Retina (tissue), 1 donor: ENCODE measurements around the gene CAMTA1.
"Not testable (repeated sequence)": the region's sequence is repeated elsewhere in the genome, so short reads cannot be mapped to it uniquely, and the experiment has no call there.

Experiments
- DNase-seq: peaks from one replicate; pipeline ENCODE4 v3.0.0-alpha.2; 2016

Gene CAMTA1

GRCh38 chr1:7704214-7705047, 919.2 kb downstream of the CAMTA1 start:
- peak; percentile 95 for DNase-seq

- DNase-seq: peak; percentile 70
These were observed 920.0 kb downstream of the CAMTA1 start for GRCh38 chr1:7705048-7705907.

- no peak for DNase-seq
These were observed 920.6 kb downstream of the CAMTA1 start for GRCh38 chr1:7705908-7706216.

- no peak for DNase-seq
These were observed 922.3 kb downstream of the CAMTA1 start for GRCh38 chr1:7707527-7707926.

- not testable (repeated sequence) for DNase-seq
These were observed 922.8 kb downstream of the CAMTA1 start for GRCh38 chr1:7708065-7708464.

GRCh38 chr1:7710859-7711258, 925.6 kb downstream of the CAMTA1 start:
- no peak for DNase-seq

GRCh38 chr1:7712731-7713323, 927.6 kb downstream of the CAMTA1 start:
- no peak for DNase-seq

- DNase-seq: no peak
These were observed 931.3 kb downstream of the CAMTA1 start for GRCh38 chr1:7716506-7716905.

- DNase-seq: no peak
These were observed 932.6 kb downstream of the CAMTA1 start for GRCh38 chr1:7717748-7718368.

GRCh38 chr1:7719468-7720094, 934.3 kb downstream of the CAMTA1 start:
- no peak for DNase-seq

GRCh38 chr1:7721940-7722669, 936.9 kb downstream of the CAMTA1 start:
- DNase-seq: no peak

GRCh38 chr1:7722670-7723012, 937.4 kb downstream of the CAMTA1 start:
- no peak for DNase-seq

- DNase-seq: no peak
These were observed 941.4 kb downstream of the CAMTA1 start for GRCh38 chr1:7726623-7727022.

- peak; percentile 82 for DNase-seq
These were observed 942.7 kb downstream of the CAMTA1 start for GRCh38 chr1:7727809-7728471.

GRCh38 chr1:7729761-7730160, 944.5 kb downstream of the CAMTA1 start:
- no peak for DNase-seq

GRCh38 chr1:7732331-7732730, 947.1 kb downstream of the CAMTA1 start:
- no peak for DNase-seq

GRCh38 chr1:7733276-7733675, 948.0 kb downstream of the CAMTA1 start:
- no peak for DNase-seq

- DNase-seq: no peak
These were observed 952.8 kb downstream of the CAMTA1 start for GRCh38 chr1:7738044-7738443.

GRCh38 chr1:7743346-7743745, 958.1 kb downstream of the CAMTA1 start:
- peak; percentile 30 for DNase-seq

- DNase-seq: no peak
These were observed 959.6 kb downstream of the CAMTA1 start for GRCh38 chr1:7744882-7745281.

- DNase-seq: no peak
These were observed 960.5 kb downstream of the CAMTA1 start for GRCh38 chr1:7745783-7746182.

- no peak for DNase-seq
These were observed 962.4 kb downstream of the CAMTA1 start for GRCh38 chr1:7747605-7748004.
